Measurements from ENCODE around the gene PARP4.
"Not testable (repeated sequence)": the region's sequence is repeated elsewhere in the genome, so short reads cannot be mapped to it uniquely, and the experiment has no call there.

PARP4 gene

GRCh38 chr13:24512197-24512907 lies at the start of gene PARP4:
Gene PARP4, minus strand, starts transcription at chr13:24512778. Its CDS starts 9,002 bp downstream, at chr13:24503776.
- peak; percentile 92 for DNase-seq (ENCODE audit: low read depth)
- peak within 1 kb of the TSS; percentile 89 for H3K4me3 ChIP-seq (ENCODE audit: low read depth, low read length)
- TF ChIP-seq CTCF (IDR thresholded peaks at IDR 0.05; ENCODE audit: low read depth, low read length) = no peak
- TF ChIP-seq MYC (IDR thresholded peaks at IDR 0.05; ENCODE audit: low read depth, low read length) = peak; percentile 77
- TF ChIP-seq, protein P1, sequence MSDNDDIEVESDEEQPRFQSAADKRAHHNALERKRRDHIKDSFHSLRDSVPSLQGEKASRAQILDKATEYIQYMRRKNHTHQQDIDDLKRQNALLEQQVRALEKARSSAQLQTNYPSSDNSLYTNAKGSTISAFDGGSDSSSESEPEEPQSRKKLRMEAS (IDR thresholded peaks at IDR 0.05; ENCODE audit: low read depth, low read length) = peak; percentile 86
- peak; percentile 98 for TF ChIP-seq POLR2A (IDR thresholded peaks at IDR 0.05; ENCODE audit: extremely low read depth, insufficient read length)

DNA sequence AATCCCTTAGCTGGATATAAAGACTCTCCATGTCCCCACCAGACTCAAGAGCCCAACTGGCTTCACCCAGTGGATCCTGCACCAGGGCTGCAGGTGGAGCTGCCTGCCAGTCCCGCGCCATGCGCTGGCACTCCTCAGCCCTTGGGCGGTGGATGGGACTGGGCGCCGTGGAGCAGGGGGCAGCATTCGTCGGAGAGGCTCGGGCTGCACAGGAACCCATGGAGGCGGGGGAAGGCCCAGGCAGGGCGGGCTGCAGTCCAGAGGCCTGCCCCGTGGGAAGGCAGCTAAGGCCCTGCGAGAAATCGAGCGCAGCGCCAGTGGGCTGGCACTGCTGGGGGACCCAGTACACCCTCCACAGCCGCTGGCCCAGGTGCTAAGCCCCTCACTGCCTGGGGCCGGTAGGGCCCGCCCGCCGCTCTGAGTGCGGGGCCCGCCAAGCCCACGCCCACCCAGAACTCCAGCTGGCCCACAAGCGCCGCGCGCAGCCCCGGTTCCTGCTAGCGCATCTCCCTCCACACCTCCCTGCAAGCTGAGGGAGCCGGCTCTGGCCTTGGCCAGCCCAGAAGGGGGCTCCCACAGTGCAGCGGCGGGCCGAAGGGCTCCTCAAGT lies 48.1 kb upstream of the PARP4 start:
- not testable (repeated sequence) for H3K4me3 ChIP-seq (ENCODE audit: low read depth, low read length); DNase-seq (ENCODE audit: low read depth)

DNA sequence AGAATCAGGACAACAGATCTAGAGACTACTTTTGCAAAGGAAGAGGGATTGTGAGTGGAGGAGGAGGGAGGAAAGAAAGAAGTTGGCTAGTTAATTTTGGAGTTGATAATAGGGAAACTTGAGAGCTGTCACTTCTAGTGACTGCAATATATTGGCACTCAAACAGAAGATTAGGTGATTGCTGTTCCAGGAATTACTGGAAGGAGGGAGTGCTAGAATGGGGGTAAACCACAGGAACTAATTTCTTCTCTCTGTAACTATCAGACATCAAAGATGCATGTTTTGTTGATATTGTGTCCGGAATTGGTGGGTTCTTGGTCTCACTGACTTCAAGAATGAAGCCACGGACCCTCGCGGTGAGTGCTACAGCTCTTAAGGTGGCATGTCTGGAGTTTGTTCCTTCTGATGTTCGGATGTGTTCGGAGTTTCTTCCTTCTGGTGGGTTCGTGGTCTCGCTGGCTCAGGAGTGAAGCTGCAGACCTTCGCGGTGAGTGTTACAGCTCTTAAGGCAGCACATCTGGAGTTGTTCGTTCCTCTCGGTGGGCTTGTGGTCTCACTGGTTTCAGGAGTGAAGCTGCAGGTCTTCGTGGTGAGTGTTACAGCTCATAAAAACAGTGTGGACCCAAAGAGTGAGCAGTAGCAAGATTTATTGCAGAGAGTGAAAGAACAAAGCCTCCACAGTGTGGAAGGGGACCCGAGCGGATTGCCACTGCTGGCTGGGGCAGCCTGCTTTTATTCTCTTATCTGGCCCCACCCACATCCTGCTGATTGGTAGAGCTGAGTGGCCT lies 47.0 kb upstream of the PARP4 start:
- DNase-seq (ENCODE audit: low read depth); H3K4me3 ChIP-seq (ENCODE audit: low read depth, low read length): not testable (repeated sequence)

DNA sequence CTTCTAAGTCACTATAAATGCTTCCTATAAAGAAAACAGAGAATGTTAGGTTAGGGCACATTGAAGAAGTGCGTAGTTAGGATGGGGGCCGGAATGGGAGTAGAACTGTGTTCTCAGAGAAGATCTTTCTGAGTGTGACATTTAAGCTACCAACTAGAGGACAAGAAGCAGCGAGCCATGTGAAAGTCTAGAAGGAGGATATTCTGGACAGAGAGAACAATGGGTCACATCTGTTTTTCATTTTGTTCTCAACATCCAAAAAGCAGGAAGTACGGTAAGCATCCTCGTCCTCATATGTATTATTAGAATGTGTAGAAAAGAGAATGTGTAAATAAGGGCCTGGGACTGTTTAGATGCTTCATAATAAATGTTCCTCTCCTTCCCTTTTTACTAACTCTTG lies 44.5 kb upstream of the PARP4 start:
- TF ChIP-seq MYC (IDR thresholded peaks at IDR 0.05; ENCODE audit: low read depth, low read length) = no peak
- no peak for TF ChIP-seq POLR2A (IDR thresholded peaks at IDR 0.05; ENCODE audit: extremely low read depth, insufficient read length)
- no peak for TF ChIP-seq CTCF (IDR thresholded peaks at IDR 0.05; ENCODE audit: low read depth, low read length)
- TF ChIP-seq, protein P1 (IDR thresholded peaks at IDR 0.05; ENCODE audit: low read depth, low read length) = no peak
- DNase-seq (ENCODE audit: low read depth) = no peak
- H3K4me3 ChIP-seq (ENCODE audit: low read depth, low read length) = no peak overlapping the region

DNA sequence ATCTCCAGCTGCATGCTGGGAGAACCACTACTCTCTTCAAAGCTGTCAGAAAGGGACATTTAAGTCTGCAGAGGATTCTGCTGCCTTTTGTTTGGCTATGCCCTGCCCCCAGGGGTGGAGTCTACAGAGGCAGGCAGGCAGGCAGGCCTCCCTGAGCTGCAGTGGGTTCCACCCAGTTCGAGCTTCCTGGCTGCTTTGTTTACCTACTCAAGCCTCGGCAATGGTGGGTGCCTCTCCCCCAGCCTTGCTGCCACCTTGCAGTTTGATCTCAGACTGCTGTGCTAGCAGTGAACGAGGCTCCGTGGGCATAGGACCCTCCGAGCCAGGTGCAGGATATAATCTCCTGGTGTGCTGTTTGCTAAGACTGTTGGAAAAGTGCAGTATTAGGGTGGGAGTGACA lies 41.3 kb upstream of the PARP4 start:
- not testable (repeated sequence) for H3K4me3 ChIP-seq (ENCODE audit: low read depth, low read length); DNase-seq (ENCODE audit: low read depth)

- peak; percentile 48 for DNase-seq (ENCODE audit: low read depth)
- H3K4me3 ChIP-seq (ENCODE audit: low read depth, low read length) = peak overlapping the region; percentile 40
These were observed 29.1 kb upstream of the PARP4 start for GRCh38 chr13:24541476-24542352.

DNA sequence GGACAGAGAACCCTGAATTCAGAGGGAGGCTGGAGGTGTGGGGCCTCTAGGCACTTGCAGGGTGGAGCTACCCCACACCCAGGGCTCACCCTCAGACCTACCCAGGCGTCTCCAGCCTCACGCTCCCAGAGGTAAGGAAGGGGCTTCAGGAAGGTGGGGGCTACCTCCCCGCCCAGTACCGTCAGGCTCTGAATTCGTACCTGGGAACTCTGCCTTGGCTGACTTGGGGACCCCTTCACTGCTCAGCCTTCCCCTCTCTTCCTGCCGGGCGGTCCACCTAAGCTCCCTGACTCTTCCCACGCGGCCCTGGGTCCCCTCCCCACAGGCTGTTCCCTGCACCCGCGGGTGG lies 28.5 kb upstream of the PARP4 start:
- peak overlapping the region; percentile 40 for H3K4me3 ChIP-seq (ENCODE audit: low read depth, low read length)
- TF ChIP-seq, protein P1 (IDR thresholded peaks at IDR 0.05; ENCODE audit: low read depth, low read length) = no peak
- TF ChIP-seq POLR2A (IDR thresholded peaks at IDR 0.05; ENCODE audit: extremely low read depth, insufficient read length) = no peak
- no peak for TF ChIP-seq CTCF (IDR thresholded peaks at IDR 0.05; ENCODE audit: low read depth, low read length)
- no peak for TF ChIP-seq MYC (IDR thresholded peaks at IDR 0.05; ENCODE audit: low read depth, low read length)
- no peak for DNase-seq (ENCODE audit: low read depth)
